Cortex of kidney (tissue), 1 donor: ENCODE results near the gene HS6ST3.

Experiments used
- DNase-seq: peaks from one replicate; lab custom pipeline; 2025; lab: John Stamatoyannopoulos, UW

Gene HS6ST3

GRCh38 chr13:96199315-96199714, 109.4 kb downstream of the HS6ST3 start:
- no peak for DNase-seq

GRCh38 chr13:96200810-96201209, 110.9 kb downstream of the HS6ST3 start:
- DNase-seq: no peak

- DNase-seq: no peak
Observed at GRCh38 chr13:96202315-96202714, 112.4 kb downstream of the HS6ST3 start.

- no peak for DNase-seq
Observed at GRCh38 chr13:96203471-96203870, 113.6 kb downstream of the HS6ST3 start.

DNA sequence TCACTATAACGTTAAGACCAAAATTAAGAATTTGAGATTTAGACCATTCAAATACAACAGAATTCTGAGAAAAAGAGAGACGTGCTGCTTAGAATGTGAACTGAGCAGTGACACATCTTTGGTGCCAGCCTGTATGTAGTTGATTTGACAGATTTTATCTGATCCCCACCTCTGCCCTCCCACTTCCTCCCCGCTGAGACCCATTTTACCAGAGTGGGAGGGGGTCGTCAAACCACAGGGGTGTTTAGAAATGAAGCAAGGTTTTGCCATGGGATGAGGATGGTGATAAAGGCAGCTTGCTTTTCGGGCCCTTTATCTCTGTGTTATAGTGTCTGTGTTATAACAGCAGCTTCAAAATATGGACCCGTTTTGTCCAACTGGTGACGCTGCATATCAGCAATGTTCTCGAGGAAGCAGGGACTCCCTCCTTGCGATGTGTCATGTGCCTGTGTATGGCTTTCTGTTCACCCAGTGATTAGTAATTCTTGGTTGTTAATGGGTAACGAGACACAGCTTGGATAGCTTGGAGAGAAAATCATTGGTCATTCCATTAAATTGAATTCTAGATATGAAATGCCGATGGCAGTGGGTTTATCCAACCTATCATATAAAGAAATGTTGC, 125.0 kb downstream of the HS6ST3 start:
- no peak for DNase-seq

GRCh38 chr13:96216543-96216942, 126.6 kb downstream of the HS6ST3 start:
- DNase-seq: no peak

- no peak for DNase-seq
Observed at GRCh38 chr13:96218475-96218874, 128.6 kb downstream of the HS6ST3 start.

GRCh38 chr13:96221471-96221870, 131.6 kb downstream of the HS6ST3 start:
- DNase-seq: no peak

DNA sequence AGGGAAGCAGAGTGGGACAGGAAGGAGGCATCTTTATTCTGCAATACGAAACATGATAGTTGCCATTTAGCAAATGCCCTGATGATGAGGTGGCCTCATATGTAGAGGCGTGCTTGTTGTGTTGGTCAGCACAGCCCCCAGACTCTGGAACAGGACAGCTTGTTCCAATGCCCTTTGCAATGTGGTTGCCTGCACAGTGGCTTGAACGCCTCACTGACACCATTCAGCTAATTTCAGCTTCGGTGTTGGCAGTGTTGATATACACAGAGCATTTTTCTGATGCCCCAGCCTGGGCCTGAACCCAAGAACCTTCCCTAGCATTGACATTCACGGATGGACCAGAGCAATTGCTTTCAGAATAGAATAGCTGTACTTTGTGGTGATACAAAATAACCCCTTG, 133.3 kb downstream of the HS6ST3 start:
- DNase-seq: no peak

- no peak for DNase-seq
Observed at GRCh38 chr13:96229356-96229755, 139.4 kb downstream of the HS6ST3 start.

DNA sequence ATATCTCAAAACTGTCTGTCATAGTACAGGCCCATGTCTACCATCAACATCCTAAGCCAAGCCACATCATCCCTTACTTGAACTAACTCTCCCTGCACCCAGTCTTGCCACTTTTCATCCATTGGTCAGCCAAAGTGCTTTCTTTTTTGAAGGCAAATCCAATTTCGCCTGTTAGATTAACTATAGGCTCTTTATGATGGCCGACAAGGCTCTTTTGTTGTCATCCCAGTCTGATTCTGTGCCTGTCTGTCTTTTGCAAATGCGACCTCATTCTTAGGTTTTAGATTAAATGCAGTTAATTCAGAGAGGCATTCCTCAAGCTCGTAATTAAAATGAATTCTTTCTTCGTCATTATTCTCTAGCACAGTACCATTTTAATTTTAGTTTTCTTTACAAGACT, 148.3 kb downstream of the HS6ST3 start:
- no peak for DNase-seq

- no peak for DNase-seq
Observed at GRCh38 chr13:96238861-96239260, 149.0 kb downstream of the HS6ST3 start.

GRCh38 chr13:96243376-96243775, 153.5 kb downstream of the HS6ST3 start:
- DNase-seq: no peak

DNA sequence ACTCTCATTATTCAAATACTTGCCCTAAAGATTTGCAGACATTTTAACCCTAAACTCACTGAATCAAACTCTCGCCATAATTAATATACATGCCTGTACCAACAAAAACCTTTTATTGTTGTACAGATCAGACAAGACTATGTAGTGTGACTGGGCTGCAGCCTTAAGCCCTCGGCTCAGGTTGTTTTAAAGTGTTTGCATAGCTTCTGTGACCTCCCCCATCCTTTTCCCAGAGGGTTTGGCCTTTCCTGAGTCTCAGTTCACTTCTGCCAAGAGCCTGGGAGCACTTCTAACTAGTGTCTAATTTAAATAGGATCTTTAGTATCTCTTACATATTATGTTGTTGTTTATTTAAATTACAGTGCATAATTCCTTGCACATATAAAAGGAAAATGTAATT, 158.2 kb downstream of the HS6ST3 start:
- DNase-seq: no peak

DNA sequence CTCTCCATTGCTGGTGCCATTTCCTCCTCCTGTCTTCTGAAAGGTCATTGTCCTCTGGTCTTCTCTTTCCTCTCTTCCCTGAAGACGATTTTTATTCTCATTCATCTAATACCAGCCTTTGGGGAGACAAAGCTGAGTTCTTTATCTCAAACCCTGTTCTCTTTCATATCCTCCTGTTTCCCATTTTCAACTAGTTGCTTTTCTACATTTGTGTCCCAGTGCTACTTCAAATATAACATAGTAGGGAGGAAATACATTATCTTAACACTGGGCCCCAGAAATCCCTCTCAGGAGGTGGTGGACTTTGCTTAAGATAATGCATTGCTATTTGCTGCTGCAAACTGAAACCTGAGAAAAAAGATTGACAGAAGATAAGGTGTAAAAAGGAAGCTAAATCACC, 159.1 kb downstream of the HS6ST3 start:
- no peak for DNase-seq

DNA sequence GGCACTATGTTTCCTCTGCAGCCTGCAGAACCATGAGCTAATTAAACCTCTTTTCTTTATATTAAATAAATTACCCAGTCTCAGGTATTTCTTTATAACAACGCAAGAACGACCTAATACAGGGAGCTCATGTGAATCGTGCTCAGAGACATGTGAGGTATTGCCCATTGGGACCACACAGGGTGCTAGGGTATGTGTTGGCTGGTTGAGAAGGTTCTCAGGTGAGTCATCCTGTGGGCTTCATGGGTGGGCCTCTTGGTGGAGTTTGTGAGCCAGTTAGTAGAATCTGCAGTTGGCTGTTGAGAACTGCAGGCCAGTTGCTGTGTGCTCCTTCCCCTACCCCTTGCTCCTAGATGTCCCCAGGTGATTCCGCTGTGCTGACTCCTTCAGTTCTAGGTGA, 163.0 kb downstream of the HS6ST3 start:
- no peak for DNase-seq

DNA sequence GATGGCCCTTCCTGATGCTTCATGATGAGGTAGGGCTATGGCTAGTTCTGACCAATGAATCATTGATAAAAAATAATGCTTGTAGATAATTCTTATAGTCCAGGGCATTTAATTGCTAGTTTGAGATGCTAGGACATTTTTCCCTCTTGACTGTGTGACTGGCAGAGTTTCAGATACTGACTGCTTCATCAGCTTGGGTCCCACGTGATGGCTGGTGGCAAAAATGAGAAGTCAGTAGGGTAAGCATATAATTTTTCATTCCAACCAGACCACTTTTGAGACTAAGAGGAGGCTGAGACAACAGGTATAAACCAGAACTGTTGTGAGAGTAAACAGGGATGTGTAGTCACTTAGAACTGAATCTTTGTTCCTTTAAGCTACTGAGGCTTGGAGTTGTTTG, 183.3 kb downstream of the HS6ST3 start:
- no peak for DNase-seq

DNA sequence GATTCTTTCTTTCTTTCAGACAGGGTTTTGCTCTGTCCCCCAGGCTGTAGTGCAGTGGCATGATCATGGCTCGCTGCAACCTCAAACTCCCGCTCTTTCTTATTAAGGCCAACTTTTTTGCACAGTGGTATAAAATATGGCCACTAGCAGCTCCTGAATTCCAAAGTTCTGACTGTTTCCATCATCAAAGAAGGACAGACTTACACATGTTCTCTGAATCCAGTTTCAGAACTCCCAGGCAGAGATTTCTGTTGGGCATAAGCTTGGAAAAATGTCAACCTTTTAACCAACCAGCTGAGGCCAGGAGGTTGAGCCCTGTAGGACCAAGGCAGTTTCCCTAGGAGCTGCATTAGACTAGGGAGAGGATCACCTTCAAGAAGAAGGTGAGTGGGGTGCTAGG, 184.1 kb downstream of the HS6ST3 start:
- DNase-seq: no peak

DNA sequence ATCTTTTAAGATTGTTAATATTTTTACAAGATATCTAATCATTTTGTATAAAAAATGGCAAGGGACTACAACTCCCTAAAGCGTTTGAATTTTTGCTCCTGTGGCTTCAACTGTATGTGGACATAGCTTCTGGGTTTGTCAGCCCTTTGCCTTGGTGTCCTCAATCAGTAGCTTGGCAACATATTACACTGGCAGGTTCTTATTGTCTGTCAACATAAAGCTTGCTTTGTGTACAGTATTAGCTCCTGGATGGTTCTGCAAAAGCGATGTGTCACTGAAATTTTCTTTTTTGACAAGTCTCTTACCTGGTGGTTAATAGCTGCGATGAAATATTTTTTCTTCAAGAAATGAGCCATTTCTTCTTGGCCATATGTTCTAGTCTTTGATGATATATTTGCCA, 190.0 kb downstream of the HS6ST3 start:
- DNase-seq: no peak

- DNase-seq: no peak
Observed at GRCh38 chr13:96284971-96285370, 195.1 kb downstream of the HS6ST3 start.

GRCh38 chr13:96285729-96286128, 195.8 kb downstream of the HS6ST3 start:
- DNase-seq: no peak

DNA sequence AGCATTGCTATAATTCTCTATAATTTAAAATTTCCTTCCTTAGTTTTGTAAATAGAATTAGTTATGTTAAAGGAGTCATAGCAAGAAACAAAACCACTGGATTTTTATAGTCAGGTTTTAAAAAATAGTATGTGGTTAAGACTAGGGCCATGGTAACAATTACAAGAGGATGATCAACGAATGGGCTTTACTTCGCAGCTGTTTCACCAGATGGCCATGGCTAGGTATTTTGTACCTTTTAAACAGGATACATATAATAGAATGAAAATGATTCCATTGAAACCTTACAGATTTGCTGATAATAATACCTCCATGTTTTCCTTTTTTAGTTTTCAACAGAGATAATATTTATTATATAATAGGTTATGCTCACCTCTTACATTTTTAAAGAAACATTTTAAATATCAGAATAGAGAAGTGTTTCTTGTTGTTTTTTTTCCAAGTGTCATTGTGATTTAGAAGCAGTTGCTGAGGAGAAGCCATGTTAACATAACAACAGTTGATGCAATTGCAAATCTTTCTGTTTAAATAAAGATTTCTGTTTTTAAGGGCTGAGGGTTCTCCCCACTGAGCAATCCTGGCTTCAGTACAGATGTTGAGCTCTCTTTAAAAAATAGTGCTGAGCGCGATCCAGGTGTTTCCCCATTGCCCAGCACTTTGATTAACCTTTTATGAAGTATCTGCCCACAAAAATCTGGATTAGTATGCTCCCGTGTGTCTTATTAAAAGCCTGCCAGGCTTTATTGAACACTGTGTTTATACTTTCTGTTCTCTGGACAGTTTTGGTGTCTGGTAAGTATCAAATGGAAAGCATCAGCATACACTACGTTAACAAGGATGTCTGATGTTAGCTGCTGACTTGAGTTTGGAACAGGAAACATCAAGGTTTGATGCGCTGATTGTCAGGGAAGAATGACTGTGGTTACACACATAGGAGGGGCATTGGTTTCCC, 205.3 kb downstream of the HS6ST3 start:
- no peak for DNase-seq

GRCh38 chr13:96297360-96297759, 207.5 kb downstream of the HS6ST3 start:
- no peak for DNase-seq

DNA sequence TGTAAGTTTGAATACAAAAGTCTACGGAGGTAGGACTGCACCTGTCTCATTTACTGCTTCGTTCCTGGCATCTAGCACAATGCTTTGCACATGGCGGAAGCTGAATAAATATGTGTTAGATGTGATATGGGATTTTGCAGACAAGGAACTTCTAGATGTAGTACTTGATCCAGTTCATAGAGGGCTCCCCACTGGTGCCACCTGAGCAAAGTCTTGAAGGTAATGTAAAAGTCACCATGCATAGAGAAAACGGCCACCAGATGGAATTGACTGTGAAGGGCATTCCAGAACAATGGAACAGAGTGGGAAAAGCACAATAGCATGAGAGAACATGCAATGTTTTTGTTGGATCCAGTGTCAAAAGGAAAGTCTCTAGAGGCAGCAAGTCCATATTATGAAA, 209.3 kb downstream of the HS6ST3 start:
- DNase-seq: no peak
